ENCODE measurements around the gene HS6ST1. TPM values are rescaled to one million over a fixed set of nuclear protein-coding genes. Genes with fewer than 3 reads are reported as not detected.

HS6ST1 gene
- total RNA-seq, 1 donor from 2014 or later: 141 TPM

DNA sequence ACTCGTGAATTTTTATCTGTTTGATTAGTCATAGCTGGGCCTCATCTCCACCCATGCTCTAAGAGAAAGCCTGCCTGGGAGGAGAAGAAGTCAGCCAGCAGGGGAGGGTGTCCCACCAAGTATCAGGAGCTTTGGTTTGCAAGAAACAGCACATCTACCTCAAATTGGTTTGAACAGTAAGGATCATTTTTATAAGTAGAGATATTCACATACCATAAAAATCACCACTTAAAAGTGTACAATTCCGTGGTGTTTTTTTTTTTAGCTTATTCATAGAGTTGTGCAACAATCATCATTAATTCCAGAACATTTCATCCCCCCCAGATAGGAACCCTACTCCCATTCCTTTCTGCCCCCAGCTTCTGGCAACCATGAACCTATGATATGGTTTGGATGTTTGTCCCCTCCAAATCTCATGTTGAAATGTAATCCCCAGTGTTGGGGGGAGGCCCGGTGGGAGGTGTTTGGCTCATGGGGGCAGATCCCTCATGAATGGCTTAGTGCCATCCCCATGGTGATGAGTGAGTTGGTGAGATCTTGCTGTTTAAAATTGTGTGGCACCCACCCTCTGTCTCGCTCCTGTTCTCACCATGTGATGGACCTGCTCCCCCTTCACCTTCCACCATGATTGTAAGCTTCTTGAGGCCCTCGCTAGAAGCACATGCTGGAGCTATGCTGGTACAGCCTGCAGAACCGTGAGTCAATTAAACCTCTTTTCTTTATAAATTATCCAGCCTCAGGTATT is 36.2 kb upstream of the HS6ST1 start:
- peaks cover 16% of the 10 kb centered on the region for H3K36me3 Mint-ChIP-seq
- peaks cover 32% of the 10 kb centered on the region for H3K9me3 Mint-ChIP-seq
- no peaks in the 10 kb centered on the region for H3K4me1 Mint-ChIP-seq
- no peak overlapping the region for H3K4me3 Mint-ChIP-seq
- H3K27me3 Mint-ChIP-seq (ENCODE audit: low read depth): no peaks in the 10 kb centered on the region
- TF ChIP-seq, protein P1, sequence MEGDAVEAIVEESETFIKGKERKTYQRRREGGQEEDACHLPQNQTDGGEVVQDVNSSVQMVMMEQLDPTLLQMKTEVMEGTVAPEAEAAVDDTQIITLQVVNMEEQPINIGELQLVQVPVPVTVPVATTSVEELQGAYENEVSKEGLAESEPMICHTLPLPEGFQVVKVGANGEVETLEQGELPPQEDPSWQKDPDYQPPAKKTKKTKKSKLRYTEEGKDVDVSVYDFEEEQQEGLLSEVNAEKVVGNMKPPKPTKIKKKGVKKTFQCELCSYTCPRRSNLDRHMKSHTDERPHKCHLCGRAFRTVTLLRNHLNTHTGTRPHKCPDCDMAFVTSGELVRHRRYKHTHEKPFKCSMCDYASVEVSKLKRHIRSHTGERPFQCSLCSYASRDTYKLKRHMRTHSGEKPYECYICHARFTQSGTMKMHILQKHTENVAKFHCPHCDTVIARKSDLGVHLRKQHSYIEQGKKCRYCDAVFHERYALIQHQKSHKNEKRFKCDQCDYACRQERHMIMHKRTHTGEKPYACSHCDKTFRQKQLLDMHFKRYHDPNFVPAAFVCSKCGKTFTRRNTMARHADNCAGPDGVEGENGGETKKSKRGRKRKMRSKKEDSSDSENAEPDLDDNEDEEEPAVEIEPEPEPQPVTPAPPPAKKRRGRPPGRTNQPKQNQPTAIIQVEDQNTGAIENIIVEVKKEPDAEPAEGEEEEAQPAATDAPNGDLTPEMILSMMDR (IDR thresholded peaks at IDR 0.05; ENCODE audit: unreplicated experiment): no peak
- no peak overlapping the region for H3K27ac Mint-ChIP-seq
- DNase-seq (ENCODE audit: low spot score in 2 of 2, unreplicated experiment in 2 of 2): no peak

DNA sequence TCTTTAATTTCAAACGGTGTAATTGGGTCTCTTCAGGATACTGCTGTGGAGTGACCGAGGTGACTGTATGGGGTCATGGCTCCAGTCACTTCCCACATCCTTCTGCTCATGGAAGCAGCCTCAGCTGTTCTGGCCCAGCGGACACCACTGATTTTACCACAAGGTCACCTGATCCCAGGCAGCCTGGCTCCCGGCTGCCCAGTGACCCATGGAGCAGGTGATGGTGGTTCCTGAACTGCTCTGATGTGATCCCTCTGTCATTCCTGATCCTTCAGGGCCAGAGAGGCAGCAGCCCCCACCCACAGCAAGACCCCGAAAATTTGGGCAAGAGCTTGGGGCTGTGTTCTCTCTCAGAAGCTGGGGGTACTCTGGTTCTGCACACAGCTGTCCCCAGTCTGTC is 35.5 kb upstream of the HS6ST1 start:
- H3K36me3 Mint-ChIP-seq: peaks cover 16% of the 10 kb centered on the region
- peaks cover 3% of the 10 kb centered on the region for H3K4me1 Mint-ChIP-seq
- no peak overlapping the region for H3K4me3 Mint-ChIP-seq
- H3K27ac Mint-ChIP-seq: no peak overlapping the region
- no peak for DNase-seq (ENCODE audit: low spot score in 2 of 2, unreplicated experiment in 2 of 2)
- TF ChIP-seq, protein P1 (IDR thresholded peaks at IDR 0.05; ENCODE audit: unreplicated experiment): no peak
- no peaks in the 10 kb centered on the region for H3K27me3 Mint-ChIP-seq (ENCODE audit: low read depth)
- peaks cover 32% of the 10 kb centered on the region for H3K9me3 Mint-ChIP-seq

DNA sequence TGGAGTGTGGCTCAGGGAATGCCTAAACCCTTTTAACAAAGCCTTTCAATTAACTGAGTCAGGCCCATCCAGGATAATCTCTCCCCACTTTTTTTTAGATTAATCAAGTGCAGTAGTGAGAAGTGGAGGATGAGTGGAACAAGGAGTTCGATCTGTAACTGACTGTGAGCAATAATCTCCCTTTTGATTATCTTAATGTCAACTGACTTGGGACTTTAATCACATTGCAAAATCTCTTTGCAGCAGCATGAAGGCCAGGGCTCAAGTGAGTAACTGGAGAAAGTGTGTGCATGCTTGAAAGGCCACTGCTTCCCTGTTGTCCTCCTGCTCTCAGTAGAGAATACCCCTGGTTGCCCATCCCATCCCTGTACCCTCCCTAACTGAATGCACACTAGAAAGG is 32.1 kb upstream of the HS6ST1 start:
- H3K36me3 Mint-ChIP-seq: peaks cover 16% of the 10 kb centered on the region
- no peak overlapping the region for H3K27ac Mint-ChIP-seq
- no peak overlapping the region for H3K4me3 Mint-ChIP-seq
- peaks cover 21% of the 10 kb centered on the region for H3K9me3 Mint-ChIP-seq
- TF ChIP-seq, protein P1 (IDR thresholded peaks at IDR 0.05; ENCODE audit: unreplicated experiment): no peak
- peaks cover 23% of the 10 kb centered on the region for H3K4me1 Mint-ChIP-seq
- no peaks in the 10 kb centered on the region for H3K27me3 Mint-ChIP-seq (ENCODE audit: low read depth)
- no peak for DNase-seq (ENCODE audit: low spot score in 2 of 2, unreplicated experiment in 2 of 2)

DNA sequence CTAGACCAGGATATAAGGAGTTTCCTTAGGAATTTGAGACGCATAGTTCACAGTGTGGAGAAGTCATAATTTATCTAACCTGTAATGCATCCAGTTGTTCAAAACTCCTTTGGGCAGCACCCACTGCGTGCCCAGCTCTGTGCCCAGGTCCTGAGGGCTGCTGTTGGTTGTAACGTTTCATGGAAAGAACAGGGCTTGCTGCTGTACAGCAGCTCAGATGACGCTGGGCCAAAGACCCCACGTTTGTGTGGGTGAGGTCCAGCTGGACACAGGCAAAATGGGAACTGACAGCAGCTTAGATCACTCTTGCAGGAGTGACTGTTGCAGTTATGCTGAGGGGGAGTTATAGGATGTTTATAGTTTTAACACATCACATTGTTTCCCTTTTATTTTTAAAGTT is 30.0 kb upstream of the HS6ST1 start:
- DNase-seq (ENCODE audit: low spot score in 2 of 2, unreplicated experiment in 2 of 2): no peak
- H3K4me3 Mint-ChIP-seq: no peak overlapping the region
- H3K36me3 Mint-ChIP-seq: peaks cover 16% of the 10 kb centered on the region
- TF ChIP-seq, protein P1 (IDR thresholded peaks at IDR 0.05; ENCODE audit: unreplicated experiment): no peak
- peak overlapping the region; percentile 93 for H3K27ac Mint-ChIP-seq
- H3K4me1 Mint-ChIP-seq: peaks cover 23% of the 10 kb centered on the region
- no peaks in the 10 kb centered on the region for H3K27me3 Mint-ChIP-seq (ENCODE audit: low read depth)
- H3K9me3 Mint-ChIP-seq: peaks cover 25% of the 10 kb centered on the region

DNA sequence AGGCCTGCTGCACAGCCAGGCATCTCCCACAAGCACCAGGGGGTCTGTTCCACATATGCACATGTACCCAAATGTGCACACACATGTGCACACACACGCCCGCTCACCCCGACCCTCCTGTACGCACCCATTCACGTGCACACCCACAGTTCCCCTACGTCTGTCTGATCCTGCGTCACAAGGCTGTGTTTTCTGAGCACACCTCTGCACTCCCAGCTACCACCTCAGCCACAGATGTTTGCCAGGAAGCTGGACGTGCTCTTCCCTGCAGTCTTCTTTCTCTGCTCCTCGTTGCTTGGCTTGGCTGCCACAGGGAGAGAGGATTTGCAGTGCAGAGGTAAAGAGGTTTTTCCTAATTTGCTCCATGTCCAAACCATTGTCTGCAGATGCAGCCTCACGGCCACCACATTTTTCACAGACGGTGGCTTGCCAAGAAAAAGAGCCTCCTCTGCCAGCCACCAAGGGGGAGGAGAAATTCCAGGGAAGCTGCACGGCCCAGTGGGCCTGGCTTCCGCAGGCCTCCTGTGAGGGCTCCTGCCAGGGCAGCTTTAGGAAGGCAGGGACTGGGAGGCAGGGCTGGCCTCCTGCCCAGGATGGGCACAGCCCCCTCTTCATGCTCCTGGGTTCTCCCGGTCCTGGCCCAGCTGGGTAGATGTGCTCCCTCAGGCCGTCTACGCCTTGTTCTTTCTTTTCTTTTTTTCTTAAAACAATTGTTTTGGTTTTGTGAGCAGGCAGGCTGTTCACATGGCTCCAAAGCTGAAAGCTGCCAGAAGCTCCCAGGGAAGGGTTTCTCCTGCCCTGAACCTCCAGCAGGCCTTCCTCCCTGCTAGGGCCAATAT is 29.3 kb upstream of the HS6ST1 start:
- DNase-seq (ENCODE audit: low spot score in 2 of 2, unreplicated experiment in 2 of 2): no peak
- no peaks in the 10 kb centered on the region for H3K27me3 Mint-ChIP-seq (ENCODE audit: low read depth)
- no peak overlapping the region for H3K4me3 Mint-ChIP-seq
- TF ChIP-seq, protein P1 (IDR thresholded peaks at IDR 0.05; ENCODE audit: unreplicated experiment): no peak
- peak overlapping the region; percentile 93 for H3K27ac Mint-ChIP-seq
- peaks cover 23% of the 10 kb centered on the region for H3K4me1 Mint-ChIP-seq
- H3K36me3 Mint-ChIP-seq: peaks cover 17% of the 10 kb centered on the region
- peaks cover 30% of the 10 kb centered on the region for H3K9me3 Mint-ChIP-seq

Data from mesothelial cell of epicardium (in vitro differentiated cells).